MCF 10A (cell line): ENCODE measurements around the gene ECHS1. TPM values are rescaled to one million over a fixed set of nuclear protein-coding genes. Genes with fewer than 3 reads are reported as not detected.

ENCODE experiments used
- BruUV-seq: library from RNA; stranded (reverse); fragments of 400-500 nt; replicated peaks from 2 replicates; lab custom pipeline; 2021; lab: Mats Ljungman, UMichigan
- CTCF ChIA-PET: fragments of 300-600 bp; sonication (Branson Sonifier 250); formaldehyde crosslinking; extraction: SDS; loops from one replicate; lab custom pipeline; 2021; ENCODE audit warnings: antibody characterized with exemption, inconsistent platforms; lab: Yijun Ruan, JAX
- POLR2A ChIA-PET: fragments of 300-600, 350-650 bp; sonication (Branson Sonifier 250); formaldehyde crosslinking; extraction: SDS; loops from one replicate; lab custom pipeline; 2020; ENCODE audit warnings: antibody characterized with exemption, inconsistent platforms; lab: Yijun Ruan, JAX
- DNase-seq: peaks from one replicate; pipeline ENCODE4 v3.0.0-alpha.2; 2018; ENCODE audit not compliant: unreplicated experiment
- H3K27ac Mint-ChIP-seq: one replicate; pipeline ENCODE4 v1.8.0; 2022; ENCODE audit warnings: mild to moderate bottlenecking, low read depth, mixed read lengths; ENCODE audit not compliant: unreplicated experiment
- H3K27me3 Mint-ChIP-seq: one replicate; pipeline ENCODE4 v1.8.0; 2022; ENCODE audit warnings: mixed read lengths; ENCODE audit not compliant: insufficient read depth, unreplicated experiment
- H3K36me3 Mint-ChIP-seq: one replicate; pipeline ENCODE4 v1.8.0; 2022; ENCODE audit warnings: mild to moderate bottlenecking, moderate library complexity, mixed read lengths; ENCODE audit not compliant: insufficient read depth, unreplicated experiment
- H3K4me1 Mint-ChIP-seq: one replicate; pipeline ENCODE4 v1.8.0; 2022; ENCODE audit warnings: mixed read lengths; ENCODE audit not compliant: insufficient read depth, unreplicated experiment
- H3K4me3 Mint-ChIP-seq: one replicate; pipeline ENCODE4 v1.8.0; 2022; ENCODE audit warnings: mild to moderate bottlenecking, moderate library complexity, mixed read lengths; ENCODE audit not compliant: unreplicated experiment
- H3K9me3 Mint-ChIP-seq: one replicate; pipeline ENCODE4 v1.8.0; 2022; ENCODE audit warnings: mixed read lengths; ENCODE audit not compliant: unreplicated experiment
- intact Hi-C: fragments of 100-400 bp; cut with micrococcal nuclease; formaldehyde crosslinking; loops from 2 replicates; pipeline ENCODE4 v1.14.1; 2022
- total RNA-seq: library from RNA; stranded (reverse); gene quantifications from 2 replicates; pipeline ENCODE4 v1.2.3, GENCODE V29; 2022
- TF ChIP-seq, protein P1 (sequence below): fragments of 200-600 bp; IDR thresholded peaks from one replicate; pipeline ENCODE4 v1.8.0; 2022; ENCODE audit warnings: antibody characterized with exemption, mild to moderate bottlenecking; ENCODE audit not compliant: unreplicated experiment

The ECHS1 gene
- total RNA-seq, 1 experiment from 2014 or later: 82.7 TPM

DNA sequence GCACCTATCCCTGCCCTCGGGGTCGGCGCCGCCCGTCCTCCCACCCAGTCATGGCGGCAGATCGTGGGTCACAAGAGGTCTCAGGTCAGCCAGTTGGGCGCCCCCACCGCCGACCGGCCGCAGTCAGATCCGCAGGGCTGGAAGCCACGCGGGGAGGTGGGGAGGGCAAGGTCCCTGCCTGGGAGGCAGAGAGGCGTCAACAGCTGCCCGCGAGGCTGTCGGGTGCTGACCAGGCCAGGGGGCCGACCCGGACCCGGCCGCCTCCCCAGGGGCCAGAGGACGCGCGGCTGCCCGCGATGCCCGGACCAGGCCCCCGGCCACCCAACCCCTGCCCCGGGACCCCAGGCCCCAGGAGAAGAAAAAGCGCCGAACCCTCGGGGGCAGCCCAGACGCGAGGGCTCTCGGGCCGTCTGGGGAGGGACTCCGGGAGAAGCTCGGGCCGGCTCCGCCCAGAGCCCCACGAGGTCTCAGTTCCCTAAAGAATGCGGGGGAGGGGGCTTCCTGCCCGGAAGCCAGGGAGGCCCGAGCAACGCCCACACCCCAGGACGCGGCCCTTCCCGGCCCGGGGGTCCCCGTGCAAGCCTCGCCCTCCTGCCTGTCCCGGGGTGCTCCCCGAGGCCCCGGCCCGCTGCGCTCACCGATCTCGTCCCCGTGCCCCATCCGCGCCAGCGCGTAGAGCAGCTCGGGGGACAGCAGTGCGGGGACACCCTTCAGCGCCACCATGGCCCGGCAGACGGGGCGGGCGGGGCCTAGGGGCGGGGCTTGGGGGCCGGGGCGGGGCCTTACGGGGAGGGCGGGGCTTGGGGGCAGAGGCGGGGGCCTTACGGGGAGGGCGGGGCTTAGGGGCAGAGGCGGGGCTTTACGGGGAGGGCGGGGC is 15.6 kb downstream of the ECHS1 start, which contains the start of gene FUOM:
TSS of gene FUOM (minus strand) at position 735 of the 877 bp plus-strand sequence. CDS start at position 723, 12 bp downstream.
- intact Hi-C loops: no loop called here
- Mint-ChIP-seq H3K27me3 (no peaks in the 10 kb centered on the region), H3K4me1 (no peaks in the 10 kb centered on the region), H3K27ac (no peak within 1 kb of the TSS), H3K4me3 (peak within 1 kb of the TSS; percentile 68), H3K9me3 (no peaks in the 10 kb centered on the region), H3K36me3 (peaks cover 15% of the 10 kb centered on the region)
- DNase-seq: peak; percentile 56
- TF ChIP-seq, protein P1, sequence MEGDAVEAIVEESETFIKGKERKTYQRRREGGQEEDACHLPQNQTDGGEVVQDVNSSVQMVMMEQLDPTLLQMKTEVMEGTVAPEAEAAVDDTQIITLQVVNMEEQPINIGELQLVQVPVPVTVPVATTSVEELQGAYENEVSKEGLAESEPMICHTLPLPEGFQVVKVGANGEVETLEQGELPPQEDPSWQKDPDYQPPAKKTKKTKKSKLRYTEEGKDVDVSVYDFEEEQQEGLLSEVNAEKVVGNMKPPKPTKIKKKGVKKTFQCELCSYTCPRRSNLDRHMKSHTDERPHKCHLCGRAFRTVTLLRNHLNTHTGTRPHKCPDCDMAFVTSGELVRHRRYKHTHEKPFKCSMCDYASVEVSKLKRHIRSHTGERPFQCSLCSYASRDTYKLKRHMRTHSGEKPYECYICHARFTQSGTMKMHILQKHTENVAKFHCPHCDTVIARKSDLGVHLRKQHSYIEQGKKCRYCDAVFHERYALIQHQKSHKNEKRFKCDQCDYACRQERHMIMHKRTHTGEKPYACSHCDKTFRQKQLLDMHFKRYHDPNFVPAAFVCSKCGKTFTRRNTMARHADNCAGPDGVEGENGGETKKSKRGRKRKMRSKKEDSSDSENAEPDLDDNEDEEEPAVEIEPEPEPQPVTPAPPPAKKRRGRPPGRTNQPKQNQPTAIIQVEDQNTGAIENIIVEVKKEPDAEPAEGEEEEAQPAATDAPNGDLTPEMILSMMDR: no peak
- ChIA-PET POLR2A (interaction anchor here (0.6 to 1.2 kb wide), 3 partner anchors 10 to 44 kb away, joined by 3 to 4 read pairs (median 3); partner anchors contain the start of gene PRAP1), CTCF (interaction anchor here (0.5 kb wide), 1 partner anchor 82 kb away, joined by 3 read pairs; no protein-coding TSS in a partner anchor)
- no TSS peak for BruUV-seq

DNA sequence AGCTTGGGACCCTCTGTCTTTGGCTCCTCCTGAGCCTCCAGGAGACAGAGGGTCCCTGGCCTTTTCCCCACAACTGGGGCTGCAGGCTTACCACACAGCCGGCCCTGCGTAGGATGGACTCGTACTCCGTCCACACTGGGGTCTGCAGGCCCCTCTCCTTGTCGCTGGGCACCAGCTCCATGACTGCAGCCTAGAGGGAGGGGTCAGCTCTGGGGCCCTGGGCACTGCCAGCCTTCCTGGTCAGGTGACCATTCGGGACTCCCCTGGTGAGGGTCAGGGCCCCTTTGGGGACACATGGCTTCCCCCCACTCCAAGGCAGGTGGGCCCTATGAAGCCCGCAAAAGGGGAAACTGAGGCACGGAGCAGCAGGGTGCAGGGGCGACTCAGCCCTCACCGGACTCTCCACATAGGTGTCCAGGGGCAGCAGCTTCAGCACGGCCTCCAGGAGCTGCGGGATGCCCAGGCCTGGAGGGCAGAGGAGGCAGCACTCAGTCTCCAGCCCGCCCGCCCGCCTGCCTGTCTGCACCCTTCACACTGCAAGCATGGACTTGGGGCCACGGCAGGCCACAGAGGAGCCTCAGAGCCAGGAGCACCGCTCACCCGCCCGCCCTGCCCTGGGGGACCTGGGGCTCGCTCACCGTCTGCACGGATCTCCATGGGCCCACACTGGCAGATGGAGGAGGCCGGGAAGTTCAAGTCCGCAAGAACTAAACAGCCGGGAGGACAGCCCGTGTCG is 16.4 kb downstream of the ECHS1 start:
- Mint-ChIP-seq H3K4me1 (no peaks in the 10 kb centered on the region), H3K27me3 (no peaks in the 10 kb centered on the region), H3K27ac (no peak overlapping the region), H3K36me3 (peaks cover 9% of the 10 kb centered on the region), H3K4me3 (peak overlapping the region; percentile 68), H3K9me3 (no peaks in the 10 kb centered on the region)
- POLR2A ChIA-PET: interaction anchor here (0.7 to 1.2 kb wide), 2 partner anchors 9 to 14 kb away, joined by 3 to 4 read pairs; partner anchors contain the start of gene PRAP1
- TF ChIP-seq, protein P1: no peak
- BruUV-seq: TSS peak; percentile 12
- CTCF ChIA-PET: interaction anchor here (1.3 kb wide), 1 partner anchor 27 kb away, joined by 4 read pairs; no protein-coding TSS in a partner anchor
- DNase-seq: no peak
- intact Hi-C loops: no loop called here

DNA sequence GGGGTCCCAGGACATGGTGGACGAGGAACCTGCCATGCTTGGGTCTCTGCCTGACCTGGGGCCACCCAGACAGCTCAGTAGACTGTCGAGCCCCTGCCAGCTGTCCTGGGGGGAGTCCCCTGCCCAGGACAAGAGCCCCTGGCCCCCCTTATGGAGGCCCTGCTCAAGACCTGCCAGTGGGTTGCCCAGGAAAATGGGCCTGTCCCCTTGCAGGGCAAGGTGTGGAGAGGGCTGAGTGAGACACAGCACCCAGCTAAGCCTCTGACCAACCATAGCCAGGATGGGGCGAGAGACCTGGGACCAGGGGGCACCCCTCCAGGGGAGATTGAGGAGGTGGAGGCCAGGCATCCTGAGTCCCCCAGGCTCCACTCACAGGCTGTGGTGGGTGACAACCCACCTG is 17.2 kb downstream of the ECHS1 start:
- CTCF ChIA-PET: interaction anchor here (1.3 kb wide), 1 partner anchor 26 kb away, joined by 4 read pairs; no protein-coding TSS in a partner anchor
- no peak overlapping the region for H3K27ac Mint-ChIP-seq

More for the DNA sequence above, 17.2 kb downstream of the ECHS1 start:
- BruUV-seq: no TSS peak
- DNase-seq: no peak
- Mint-ChIP-seq H3K4me3 (peak overlapping the region; percentile 68), H3K4me1 (no peaks in the 10 kb centered on the region), H3K36me3 (peaks cover 2% of the 10 kb centered on the region), H3K27me3 (no peaks in the 10 kb centered on the region), H3K9me3 (no peaks in the 10 kb centered on the region)
- intact Hi-C loops: no loop called here
- TF ChIP-seq, protein P1: no peak
- POLR2A ChIA-PET: no interaction called here
